ENCODE results near the gene RTP1.
"Not testable (repeated sequence)": the region's sequence is repeated elsewhere in the genome, so short reads cannot be mapped to it uniquely, and the experiment has no call there.

RTP1 gene

DNA sequence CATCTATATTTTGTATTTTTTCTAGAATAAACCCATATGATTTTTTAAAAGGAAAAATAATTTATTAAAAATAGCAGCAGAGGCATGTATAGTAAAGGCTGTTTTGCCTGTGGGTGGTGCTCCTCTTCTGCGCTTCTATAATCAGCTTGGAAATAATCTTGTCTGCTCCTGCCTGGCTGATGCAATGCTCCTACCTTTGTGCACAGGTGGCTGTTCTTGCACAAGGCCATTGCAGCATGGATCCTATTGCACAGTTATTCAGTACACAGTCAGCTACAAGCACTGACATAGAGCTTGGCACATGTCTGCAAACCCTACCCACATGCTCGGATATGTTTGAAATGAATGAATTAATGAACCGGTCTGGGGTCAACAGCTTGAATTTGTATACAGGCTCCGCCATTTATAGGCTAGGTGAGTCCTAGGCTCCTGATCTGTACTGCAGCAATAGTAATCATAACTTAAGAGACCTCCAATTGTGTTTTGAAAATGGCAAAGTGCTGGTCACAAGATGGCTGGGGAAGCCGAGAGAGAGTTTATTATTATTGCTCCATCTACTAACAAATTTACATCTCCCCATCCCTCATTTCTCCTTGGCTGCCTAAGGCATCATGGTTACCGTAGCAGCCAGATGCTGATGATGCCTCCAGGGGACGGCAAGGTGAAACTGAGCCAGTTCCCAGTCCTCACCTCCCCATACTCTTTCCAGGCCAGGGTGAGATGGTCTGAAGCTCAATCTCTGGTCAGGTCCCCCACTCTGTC is 532 bp upstream of the RTP1 start:
- no peak overlapping the region for H3K4me2 ChIP-seq (ENCODE audit: low read length)
- H3K36me3 ChIP-seq (ENCODE audit: control insufficient read depth, low read length): no peaks in the 10 kb centered on the region
- H3F3A ChIP-seq (ENCODE audit: control insufficient read depth, insufficient read depth): no peaks in the 10 kb centered on the region
- H3K4me3 ChIP-seq (ENCODE audit: low read length): no peak overlapping the region
- H3K9me3 ChIP-seq (ENCODE audit: control insufficient read depth, insufficient read depth, low read length): no peaks in the 10 kb centered on the region
- no peaks in the 10 kb centered on the region for H3K9me2 ChIP-seq (replicated peaks; ENCODE audit: control insufficient read depth, low read length)
- no peaks in the 10 kb centered on the region for H4K20me1 ChIP-seq (ENCODE audit: control insufficient read depth, insufficient read depth, low read depth, low read length)
- H3K4me1 ChIP-seq (ENCODE audit: control insufficient read depth, low read length): no peaks in the 10 kb centered on the region
- H3K27ac ChIP-seq (ENCODE audit: low read depth, low read length): no peak overlapping the region
- no peaks in the 10 kb centered on the region for H3K79me2 ChIP-seq (ENCODE audit: control insufficient read depth, low read length)
- peaks cover 6% of the 10 kb centered on the region; the same call in 1 of the 2 replicates for H3K27me3 ChIP-seq (ENCODE audit: control insufficient read depth, low read length)
- no peak for TF ChIP-seq EZH2phosphoT487 (IDR thresholded peaks at IDR 0.05; ENCODE audit: borderline replicate concordance, low read length)
- TF ChIP-seq, protein P1, sequence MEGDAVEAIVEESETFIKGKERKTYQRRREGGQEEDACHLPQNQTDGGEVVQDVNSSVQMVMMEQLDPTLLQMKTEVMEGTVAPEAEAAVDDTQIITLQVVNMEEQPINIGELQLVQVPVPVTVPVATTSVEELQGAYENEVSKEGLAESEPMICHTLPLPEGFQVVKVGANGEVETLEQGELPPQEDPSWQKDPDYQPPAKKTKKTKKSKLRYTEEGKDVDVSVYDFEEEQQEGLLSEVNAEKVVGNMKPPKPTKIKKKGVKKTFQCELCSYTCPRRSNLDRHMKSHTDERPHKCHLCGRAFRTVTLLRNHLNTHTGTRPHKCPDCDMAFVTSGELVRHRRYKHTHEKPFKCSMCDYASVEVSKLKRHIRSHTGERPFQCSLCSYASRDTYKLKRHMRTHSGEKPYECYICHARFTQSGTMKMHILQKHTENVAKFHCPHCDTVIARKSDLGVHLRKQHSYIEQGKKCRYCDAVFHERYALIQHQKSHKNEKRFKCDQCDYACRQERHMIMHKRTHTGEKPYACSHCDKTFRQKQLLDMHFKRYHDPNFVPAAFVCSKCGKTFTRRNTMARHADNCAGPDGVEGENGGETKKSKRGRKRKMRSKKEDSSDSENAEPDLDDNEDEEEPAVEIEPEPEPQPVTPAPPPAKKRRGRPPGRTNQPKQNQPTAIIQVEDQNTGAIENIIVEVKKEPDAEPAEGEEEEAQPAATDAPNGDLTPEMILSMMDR (IDR thresholded peaks at IDR 0.05; ENCODE audit: low read depth, low read length, poor library complexity, severe bottlenecking): no peak

DNA sequence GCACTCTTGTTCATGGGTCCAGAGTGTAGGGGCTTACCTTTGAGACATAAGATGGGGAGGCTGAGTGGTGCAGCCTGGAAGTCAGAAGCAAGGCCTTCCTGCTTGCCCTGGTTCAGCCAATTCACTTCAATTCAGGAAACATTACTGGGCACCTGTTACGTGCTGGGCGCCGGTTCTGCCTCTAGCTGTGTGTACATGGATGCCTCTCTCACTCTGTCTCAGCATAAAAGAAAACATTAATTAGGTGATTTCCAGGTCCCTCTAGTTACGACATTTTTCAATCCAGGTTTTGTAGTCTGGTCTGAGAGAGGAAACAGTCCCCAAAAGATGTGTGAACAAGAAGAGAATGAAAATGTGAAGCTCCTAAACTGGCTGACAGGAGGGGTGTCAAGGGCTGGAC is 1.2 kb downstream of the RTP1 start:
- Histone ChIP-seq H3K36me3 (ENCODE audit: control insufficient read depth, low read length) (no peaks in the 10 kb centered on the region), H3K27ac (ENCODE audit: low read depth, low read length) (no peak overlapping the region), H3K4me3 (ENCODE audit: low read length) (no peak overlapping the region), H4K20me1 (ENCODE audit: control insufficient read depth, insufficient read depth, low read depth, low read length) (no peaks in the 10 kb centered on the region), H3F3A (ENCODE audit: control insufficient read depth, insufficient read depth) (no peaks in the 10 kb centered on the region), H3K4me1 (ENCODE audit: control insufficient read depth, low read length) (no peaks in the 10 kb centered on the region), H3K4me2 (ENCODE audit: low read length) (no peak overlapping the region), H3K9me3 (ENCODE audit: control insufficient read depth, insufficient read depth, low read length) (no peaks in the 10 kb centered on the region), H3K27me3 (ENCODE audit: control insufficient read depth, low read length) (peaks cover 12% of the 10 kb centered on the region; the same call in 1 of the 2 replicates), H3K9me2 (replicated peaks; ENCODE audit: control insufficient read depth, low read length) (no peaks in the 10 kb centered on the region), H3K79me2 (ENCODE audit: control insufficient read depth, low read length) (no peaks in the 10 kb centered on the region)
- TF ChIP-seq, protein P1 (IDR thresholded peaks at IDR 0.05; ENCODE audit: low read depth, low read length, poor library complexity, severe bottlenecking): no peak
- no peak for TF ChIP-seq EZH2phosphoT487 (IDR thresholded peaks at IDR 0.05; ENCODE audit: borderline replicate concordance, low read length)

DNA sequence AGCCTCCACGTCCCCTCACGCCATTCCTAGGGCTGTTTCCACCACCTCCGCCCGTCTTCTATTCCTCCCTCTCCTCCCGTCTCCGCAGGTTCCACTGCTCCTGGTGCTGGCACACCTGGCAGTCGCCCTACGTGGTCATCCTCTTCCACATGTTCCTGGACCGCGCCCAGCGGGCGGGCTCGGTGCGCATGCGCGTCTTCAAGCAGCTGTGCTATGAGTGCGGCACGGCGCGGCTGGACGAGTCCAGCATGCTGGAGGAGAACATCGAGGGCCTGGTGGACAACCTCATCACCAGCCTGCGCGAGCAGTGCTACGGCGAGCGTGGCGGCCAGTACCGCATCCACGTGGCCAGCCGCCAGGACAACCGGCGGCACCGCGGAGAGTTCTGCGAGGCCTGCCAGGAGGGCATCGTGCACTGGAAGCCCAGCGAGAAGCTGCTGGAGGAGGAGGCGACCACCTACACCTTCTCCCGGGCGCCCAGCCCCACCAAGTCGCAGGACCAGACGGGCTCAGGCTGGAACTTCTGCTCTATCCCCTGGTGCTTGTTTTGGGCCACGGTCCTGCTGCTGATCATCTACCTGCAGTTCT is 2.3 kb downstream of the RTP1 start:
- not testable (repeated sequence) for H3F3A ChIP-seq (ENCODE audit: control insufficient read depth, insufficient read depth); H3K4me3 ChIP-seq (ENCODE audit: low read length); H3K79me2 ChIP-seq (ENCODE audit: control insufficient read depth, low read length); H3K27ac ChIP-seq (ENCODE audit: low read depth, low read length); H4K20me1 ChIP-seq (ENCODE audit: control insufficient read depth, insufficient read depth, low read depth, low read length); H3K9me3 ChIP-seq (ENCODE audit: control insufficient read depth, insufficient read depth, low read length); H3K9me2 ChIP-seq (replicated peaks; ENCODE audit: control insufficient read depth, low read length); H3K4me1 ChIP-seq (ENCODE audit: control insufficient read depth, low read length); H3K36me3 ChIP-seq (ENCODE audit: control insufficient read depth, low read length); H3K4me2 ChIP-seq (ENCODE audit: low read length)
- peaks cover 12% of the 10 kb centered on the region; the same call in 1 of the 2 replicates for H3K27me3 ChIP-seq (ENCODE audit: control insufficient read depth, low read length)

DNA sequence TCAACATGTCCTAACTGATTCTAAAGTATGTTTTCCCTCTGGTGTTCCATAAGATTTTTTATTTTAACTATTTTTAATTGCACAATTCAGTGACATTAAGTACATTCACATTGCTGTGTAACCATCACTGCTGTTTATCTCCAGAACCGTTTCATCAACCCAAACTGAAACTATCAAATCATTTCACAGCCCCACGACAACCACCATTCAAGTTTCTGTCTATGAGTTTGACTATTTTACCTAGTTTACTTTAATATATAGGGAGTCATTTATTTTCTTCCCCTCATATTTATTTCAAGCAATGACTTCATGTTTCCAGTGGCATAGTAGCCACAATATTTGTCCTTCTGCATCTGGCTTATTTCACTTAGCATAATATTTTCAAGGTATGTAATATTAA is 8.4 kb downstream of the RTP1 start:
- H3K9me3 ChIP-seq (ENCODE audit: control insufficient read depth, insufficient read depth, low read length): 0 out of 2 replicates have a peak, but pooled peaks cover 4% of the 10 kb centered on the region
- no peaks in the 10 kb centered on the region for H3K4me1 ChIP-seq (ENCODE audit: control insufficient read depth, low read length)
- no peak overlapping the region for H3K4me2 ChIP-seq (ENCODE audit: low read length)
- no peaks in the 10 kb centered on the region for H3F3A ChIP-seq (ENCODE audit: control insufficient read depth, insufficient read depth)
- no peak overlapping the region for H3K27ac ChIP-seq (ENCODE audit: low read depth, low read length)
- TF ChIP-seq EZH2phosphoT487 (IDR thresholded peaks at IDR 0.05; ENCODE audit: borderline replicate concordance, low read length): no peak
- H3K79me2 ChIP-seq (ENCODE audit: control insufficient read depth, low read length): no peaks in the 10 kb centered on the region
- H3K9me2 ChIP-seq (replicated peaks; ENCODE audit: control insufficient read depth, low read length): no peaks in the 10 kb centered on the region
- no peaks in the 10 kb centered on the region for H3K36me3 ChIP-seq (ENCODE audit: control insufficient read depth, low read length)
- peaks cover 21% of the 10 kb centered on the region; the same call in 1 of the 2 replicates for H3K27me3 ChIP-seq (ENCODE audit: control insufficient read depth, low read length)
- no peak overlapping the region for H3K4me3 ChIP-seq (ENCODE audit: low read length)
- H4K20me1 ChIP-seq (ENCODE audit: control insufficient read depth, insufficient read depth, low read depth, low read length): no peaks in the 10 kb centered on the region
